GM21576 (cell line): ENCODE data around the gene BCL2L12.
A peak's percentile ranks its signal among the peaks of the same experiment; 100 is the strongest.

ENCODE experiments used
- ATAC-seq: cut with Tn5 transposase; IDR thresholded peaks from one replicate; pipeline ENCODE4 v1.9.1; 2021; ENCODE audit warnings: mild to moderate bottlenecking, moderate library complexity; ENCODE audit not compliant: unreplicated experiment

BCL2L12 gene

GRCh38 chr19:49641688-49642491 is 23.8 kb upstream of the BCL2L12 start, which contains the start of gene SCAF1:
Gene SCAF1, plus strand, starts transcription at chr19:49642209. Its CDS starts 2,818 bp downstream, at chr19:49645027.
- ATAC-seq: peak; percentile 55

- no peak for ATAC-seq
These were observed 23.2 kb upstream of the BCL2L12 start for GRCh38 chr19:49642492-49643035.

GRCh38 chr19:49643466-49643865 is 22.3 kb upstream of the BCL2L12 start:
- ATAC-seq: no peak

- ATAC-seq: no peak
These were observed 20.1 kb upstream of the BCL2L12 start for GRCh38 chr19:49645592-49645991.

- no peak for ATAC-seq
These were observed 19.7 kb upstream of the BCL2L12 start for GRCh38 chr19:49645995-49646394.

GRCh38 chr19:49646586-49646985 is 19.1 kb upstream of the BCL2L12 start:
- ATAC-seq: no peak

- ATAC-seq: no peak
These were observed 14.5 kb upstream of the BCL2L12 start for GRCh38 chr19:49651029-49651819.

- ATAC-seq: no peak
These were observed 13.7 kb upstream of the BCL2L12 start for GRCh38 chr19:49651820-49652550.

- no peak for ATAC-seq
These were observed 12.9 kb upstream of the BCL2L12 start for GRCh38 chr19:49652551-49653465.

GRCh38 chr19:49653466-49653806 is 12.3 kb upstream of the BCL2L12 start:
- no peak for ATAC-seq

- ATAC-seq: no peak
These were observed 11.2 kb upstream of the BCL2L12 start for GRCh38 chr19:49654581-49654980.

GRCh38 chr19:49655570-49656455 is 9.9 kb upstream of the BCL2L12 start:
- ATAC-seq: no peak

- no peak for ATAC-seq
These were observed 9.2 kb upstream of the BCL2L12 start for GRCh38 chr19:49656456-49657109.

GRCh38 chr19:49657493-49658138 is 8.1 kb upstream of the BCL2L12 start:
- no peak for ATAC-seq

GRCh38 chr19:49658139-49658517 is 7.6 kb upstream of the BCL2L12 start:
- ATAC-seq: no peak

GRCh38 chr19:49658566-49659442 is 6.9 kb upstream of the BCL2L12 start:
- ATAC-seq: no peak

- ATAC-seq: no peak
These were observed 5.3 kb upstream of the BCL2L12 start for GRCh38 chr19:49660338-49660961.
